MCF 10A (cell line): ENCODE results near the gene TRAPPC12. TPM values are rescaled to one million over a fixed set of nuclear protein-coding genes. Genes with fewer than 3 reads are reported as not detected.

Experiments used
- BruUV-seq: library from RNA; stranded (reverse); fragments of 400-500 nt; replicated peaks from 2 replicates; lab custom pipeline; 2021; lab: Mats Ljungman, UMichigan
- CTCF ChIA-PET: fragments of 300-600 bp; sonication (Branson Sonifier 250); formaldehyde crosslinking; extraction: SDS; loops from one replicate; lab custom pipeline; 2021; ENCODE audit warnings: antibody characterized with exemption, inconsistent platforms; lab: Yijun Ruan, JAX
- POLR2A ChIA-PET: fragments of 300-600, 350-650 bp; sonication (Branson Sonifier 250); formaldehyde crosslinking; extraction: SDS; loops from one replicate; lab custom pipeline; 2020; ENCODE audit warnings: antibody characterized with exemption, inconsistent platforms; lab: Yijun Ruan, JAX
- DNase-seq: peaks from one replicate; pipeline ENCODE4 v3.0.0-alpha.2; 2018; ENCODE audit not compliant: unreplicated experiment
- H3K27ac Mint-ChIP-seq: one replicate; pipeline ENCODE4 v1.8.0; 2022; ENCODE audit warnings: mild to moderate bottlenecking, low read depth, mixed read lengths; ENCODE audit not compliant: unreplicated experiment
- H3K27me3 Mint-ChIP-seq: one replicate; pipeline ENCODE4 v1.8.0; 2022; ENCODE audit warnings: mixed read lengths; ENCODE audit not compliant: insufficient read depth, unreplicated experiment
- H3K36me3 Mint-ChIP-seq: one replicate; pipeline ENCODE4 v1.8.0; 2022; ENCODE audit warnings: mild to moderate bottlenecking, moderate library complexity, mixed read lengths; ENCODE audit not compliant: insufficient read depth, unreplicated experiment
- H3K4me1 Mint-ChIP-seq: one replicate; pipeline ENCODE4 v1.8.0; 2022; ENCODE audit warnings: mixed read lengths; ENCODE audit not compliant: insufficient read depth, unreplicated experiment
- H3K4me3 Mint-ChIP-seq: one replicate; pipeline ENCODE4 v1.8.0; 2022; ENCODE audit warnings: mild to moderate bottlenecking, moderate library complexity, mixed read lengths; ENCODE audit not compliant: unreplicated experiment
- H3K9me3 Mint-ChIP-seq: one replicate; pipeline ENCODE4 v1.8.0; 2022; ENCODE audit warnings: mixed read lengths; ENCODE audit not compliant: unreplicated experiment
- intact Hi-C: fragments of 100-400 bp; cut with micrococcal nuclease; formaldehyde crosslinking; loops from 2 replicates; pipeline ENCODE4 v1.14.1; 2022
- total RNA-seq: library from RNA; stranded (reverse); gene quantifications from 2 replicates; pipeline ENCODE4 v1.2.3, GENCODE V29; 2022
- TF ChIP-seq, protein P1 (sequence below): fragments of 200-600 bp; IDR thresholded peaks from one replicate; pipeline ENCODE4 v1.8.0; 2022; ENCODE audit warnings: antibody characterized with exemption, mild to moderate bottlenecking; ENCODE audit not compliant: unreplicated experiment

The TRAPPC12 gene
- total RNA-seq, 1 experiment from 2014 or later: 84.4 TPM

DNA sequence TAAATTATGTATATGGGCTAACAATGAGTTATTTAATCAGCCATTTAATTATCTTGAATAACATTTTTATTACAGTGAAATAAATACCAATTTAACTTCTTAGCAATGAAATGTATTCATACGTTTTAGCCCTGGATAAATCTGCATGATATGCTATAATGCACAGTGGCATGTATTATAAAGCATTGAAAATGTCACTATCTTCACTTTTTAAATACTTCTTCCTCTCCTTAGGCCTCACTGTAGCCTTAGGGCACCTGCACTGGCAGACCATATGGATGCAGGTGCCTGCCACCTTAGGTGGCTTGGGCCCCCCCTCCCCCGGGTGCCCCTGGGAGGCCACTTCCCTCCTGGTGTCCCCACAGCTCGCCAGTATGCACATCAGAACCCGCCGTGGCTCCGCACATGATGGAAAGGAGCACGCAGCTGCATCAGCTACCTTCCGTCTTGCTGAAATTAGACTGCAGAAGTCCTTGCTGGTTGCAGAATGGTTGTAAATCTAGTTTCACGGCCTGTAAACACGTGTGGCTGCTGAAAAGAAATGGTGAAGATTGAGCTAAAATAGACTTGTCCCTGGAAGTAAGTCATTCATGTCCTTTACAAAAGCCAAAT is 83.1 kb downstream of the TRAPPC12 start:
- Mint-ChIP-seq H3K9me3 (no peaks in the 10 kb centered on the region), H3K4me1 (peaks cover 14% of the 10 kb centered on the region), H3K27me3 (no peaks in the 10 kb centered on the region), H3K36me3 (peaks cover 34% of the 10 kb centered on the region), H3K4me3 (no peak overlapping the region), H3K27ac (no peak overlapping the region)
- intact Hi-C loops: loop anchor here (1.0 kb wide), 1 partner anchor 38 kb away; no protein-coding TSS in a partner anchor
- TF ChIP-seq, protein P1, sequence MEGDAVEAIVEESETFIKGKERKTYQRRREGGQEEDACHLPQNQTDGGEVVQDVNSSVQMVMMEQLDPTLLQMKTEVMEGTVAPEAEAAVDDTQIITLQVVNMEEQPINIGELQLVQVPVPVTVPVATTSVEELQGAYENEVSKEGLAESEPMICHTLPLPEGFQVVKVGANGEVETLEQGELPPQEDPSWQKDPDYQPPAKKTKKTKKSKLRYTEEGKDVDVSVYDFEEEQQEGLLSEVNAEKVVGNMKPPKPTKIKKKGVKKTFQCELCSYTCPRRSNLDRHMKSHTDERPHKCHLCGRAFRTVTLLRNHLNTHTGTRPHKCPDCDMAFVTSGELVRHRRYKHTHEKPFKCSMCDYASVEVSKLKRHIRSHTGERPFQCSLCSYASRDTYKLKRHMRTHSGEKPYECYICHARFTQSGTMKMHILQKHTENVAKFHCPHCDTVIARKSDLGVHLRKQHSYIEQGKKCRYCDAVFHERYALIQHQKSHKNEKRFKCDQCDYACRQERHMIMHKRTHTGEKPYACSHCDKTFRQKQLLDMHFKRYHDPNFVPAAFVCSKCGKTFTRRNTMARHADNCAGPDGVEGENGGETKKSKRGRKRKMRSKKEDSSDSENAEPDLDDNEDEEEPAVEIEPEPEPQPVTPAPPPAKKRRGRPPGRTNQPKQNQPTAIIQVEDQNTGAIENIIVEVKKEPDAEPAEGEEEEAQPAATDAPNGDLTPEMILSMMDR: no peak
- no peak for DNase-seq
- ChIA-PET CTCF (interaction anchor here (0.6 to 4.0 kb wide), 23 partner anchors 9 to 878 kb away, joined by 3 to 45 read pairs (median 7); no protein-coding TSS in a partner anchor), POLR2A (interaction anchor here (1.0 to 1.8 kb wide), 4 partner anchors 40 to 158 kb away, joined by 3 to 5 read pairs (median 4); partner anchors contain the start of genes EIPR1 and TRAPPC12)
- BruUV-seq: no TSS peak

DNA sequence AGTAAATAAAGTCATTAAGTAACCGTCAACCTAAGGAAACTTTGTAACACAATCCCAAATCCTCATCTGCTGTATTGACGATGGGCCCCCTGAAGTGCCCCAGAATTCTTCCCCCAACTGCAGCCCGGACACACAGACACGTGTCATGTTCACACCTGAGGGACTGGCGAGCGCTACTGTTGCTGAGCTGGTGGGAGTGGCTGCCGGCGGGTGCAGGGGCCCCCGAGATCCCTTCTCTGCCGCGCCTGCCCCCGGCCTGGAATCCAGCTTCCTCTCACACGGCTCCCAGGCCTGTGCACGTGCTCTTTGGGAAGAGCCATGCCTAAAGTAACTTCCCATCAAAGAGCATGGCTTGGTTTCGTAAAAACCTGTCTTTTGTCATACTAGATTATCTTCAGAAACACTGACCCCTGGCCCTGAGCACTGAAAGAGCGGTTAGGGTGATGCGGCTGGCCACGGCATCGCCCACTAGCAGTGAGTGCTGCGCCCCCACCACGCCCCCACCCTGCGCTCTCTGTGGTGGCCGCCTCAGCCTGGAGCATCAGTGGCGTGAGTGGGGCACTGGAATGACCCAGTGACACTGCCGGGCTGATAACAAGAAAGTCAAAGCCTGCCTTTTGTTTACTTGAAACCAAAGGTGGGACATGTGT is 83.8 kb downstream of the TRAPPC12 start:
- ChIA-PET POLR2A (interaction anchor here (0.6 to 1.8 kb wide), 3 partner anchors 37 to 158 kb away, joined by 3 to 5 read pairs (median 4); partner anchors contain the start of gene EIPR1), CTCF (interaction anchor here (0.6 to 4.0 kb wide), 19 partner anchors 8 to 878 kb away, joined by 3 to 45 read pairs (median 5); no protein-coding TSS in a partner anchor)
- intact Hi-C loops: no loop called here
- Mint-ChIP-seq H3K27ac (no peak overlapping the region), H3K36me3 (peaks cover 36% of the 10 kb centered on the region), H3K27me3 (no peaks in the 10 kb centered on the region), H3K9me3 (no peaks in the 10 kb centered on the region), H3K4me3 (no peak overlapping the region), H3K4me1 (peaks cover 20% of the 10 kb centered on the region)
- TF ChIP-seq, protein P1: no peak
- DNase-seq: no peak
- no TSS peak for BruUV-seq

DNA sequence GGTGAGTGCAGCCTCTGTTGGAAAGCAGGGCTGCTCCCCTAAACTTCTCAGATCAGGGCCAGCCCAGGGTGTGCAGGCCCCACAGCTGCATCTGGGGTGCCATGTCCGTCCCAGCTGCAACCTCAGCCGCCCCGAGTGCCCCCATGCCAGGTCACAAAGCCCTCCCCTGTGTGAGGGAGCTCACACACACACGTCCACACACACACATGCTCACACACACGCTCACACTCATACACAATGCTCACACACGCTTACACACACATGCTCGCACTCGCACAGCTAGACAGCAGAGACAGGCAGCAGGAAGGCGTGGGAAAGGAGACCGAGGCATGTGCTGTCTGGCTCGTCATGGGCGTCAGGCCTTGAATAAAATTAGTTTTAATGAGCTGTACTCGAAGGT is 84.5 kb downstream of the TRAPPC12 start:
- Mint-ChIP-seq H3K4me1 (peaks cover 26% of the 10 kb centered on the region), H3K27ac (no peak overlapping the region), H3K36me3 (peaks cover 34% of the 10 kb centered on the region), H3K27me3 (no peaks in the 10 kb centered on the region), H3K9me3 (no peaks in the 10 kb centered on the region), H3K4me3 (no peak overlapping the region)
- intact Hi-C loops: no loop called here
- DNase-seq: no peak
- ChIA-PET POLR2A (interaction anchor here (0.6 kb wide), 1 partner anchor 38 kb away, joined by 3 read pairs; no protein-coding TSS in a partner anchor), CTCF (interaction anchor here (0.7 to 1.9 kb wide), 5 partner anchors 13 to 52 kb away, joined by 3 to 11 read pairs (median 6); no protein-coding TSS in a partner anchor)
- no TSS peak for BruUV-seq
- TF ChIP-seq, protein P1: no peak
